ENCODE measurements around the gene TRIM10. TPM values are rescaled to one million over a fixed set of nuclear protein-coding genes. Genes with fewer than 3 reads are reported as not detected.

TRIM10 gene
- total and polyA plus RNA-seq, 2 experiments from 2014 or later, result 0.11 TPM; not detected in 1

GRCh38 chr6:30136570-30137286 is 24.3 kb downstream of the TRIM10 start:
- no peaks in the 10 kb centered on the region for H3K79me2 ChIP-seq (ENCODE audit: insufficient read depth)
- no peak overlapping the region for H3K4me3 ChIP-seq
- no peak overlapping the region for H3K9ac ChIP-seq
- no peak overlapping the region for H3K27ac ChIP-seq
- no peaks in the 10 kb centered on the region for H3F3A ChIP-seq (ENCODE audit: insufficient read depth)
- H2AFZ ChIP-seq, result no peak overlapping the region
- H4K20me1 ChIP-seq (ENCODE audit: insufficient read depth), result no peaks in the 10 kb centered on the region
- in situ Hi-C loops (cut with MboI), result no loop called here
- H3K4me2 ChIP-seq (ENCODE audit: unreplicated experiment), result no peak overlapping the region
- H3K9me2 ChIP-seq (ENCODE audit: insufficient read depth), result no peaks in the 10 kb centered on the region
- H3K36me3 ChIP-seq (ENCODE audit: low read depth), result no peaks in the 10 kb centered on the region
- no peaks in the 10 kb centered on the region for H3K4me1 ChIP-seq (ENCODE audit: insufficient read depth)
- DNase-seq, result no peak
- TF ChIP-seq EZH2 (IDR thresholded peaks at IDR 0.05; ENCODE audit: insufficient read depth, poor library complexity, severe bottlenecking) (no peak), EZH2phosphoT487 (IDR thresholded peaks at IDR 0.05; ENCODE audit: insufficient read depth, low read depth) (no peak)
- H3K27me3 ChIP-seq (replicated peaks; ENCODE audit: insufficient read depth), result peaks cover 48% of the 10 kb centered on the region
- 49 to 57% methylated on average over 11 of the region's 11 CpGs for WGBS, 2 experiments (ENCODE audit: low coverage in 1 of 2, low lambda C conversion rate in 2 of 2, missing lambda C conversion rate in 2 of 2)
- H3K9me3 ChIP-seq (ENCODE audit: low read depth), result no peaks in the 10 kb centered on the region

GRCh38 chr6:30135757-30136156 is 25.3 kb downstream of the TRIM10 start, which contains the start of gene TRIM40:
Gene TRIM40 (plus strand): TSS chr6:30136140. CDS start chr6:30137037, 897 bp downstream.
- H3K4me1 ChIP-seq (ENCODE audit: insufficient read depth), result no peaks in the 10 kb centered on the region
- no peaks in the 10 kb centered on the region for H3K9me2 ChIP-seq (ENCODE audit: insufficient read depth)
- TF ChIP-seq EZH2phosphoT487 (IDR thresholded peaks at IDR 0.05; ENCODE audit: insufficient read depth, low read depth) (no peak), EZH2 (IDR thresholded peaks at IDR 0.05; ENCODE audit: insufficient read depth, poor library complexity, severe bottlenecking) (no peak)
- H3K4me2 ChIP-seq (ENCODE audit: unreplicated experiment), result no peak within 1 kb of the TSS
- no peak within 1 kb of the TSS for H3K9ac ChIP-seq
- H3K79me2 ChIP-seq (ENCODE audit: insufficient read depth), result no peaks in the 10 kb centered on the region
- H3K4me3 ChIP-seq, result no peak within 1 kb of the TSS
- in situ Hi-C loops (cut with MboI), result no loop called here
- H3K27ac ChIP-seq, result no peak within 1 kb of the TSS
- H3F3A ChIP-seq (ENCODE audit: insufficient read depth), result no peaks in the 10 kb centered on the region
- no peak for DNase-seq
- 33 to 41% methylated on average over 4 of the region's 4 CpGs for WGBS, 2 experiments (ENCODE audit: low coverage in 1 of 2, low lambda C conversion rate in 2 of 2, missing lambda C conversion rate in 2 of 2)
- no peaks in the 10 kb centered on the region for H3K9me3 ChIP-seq (ENCODE audit: low read depth)
- no peak within 1 kb of the TSS for H2AFZ ChIP-seq
- H3K36me3 ChIP-seq (ENCODE audit: low read depth), result no peaks in the 10 kb centered on the region
- H3K27me3 ChIP-seq (replicated peaks; ENCODE audit: insufficient read depth), result peaks cover 48% of the 10 kb centered on the region
- no peaks in the 10 kb centered on the region for H4K20me1 ChIP-seq (ENCODE audit: insufficient read depth)

GRCh38 chr6:30135147-30135546 is 25.9 kb downstream of the TRIM10 start:
- Histone ChIP-seq H3K27me3 (replicated peaks; ENCODE audit: insufficient read depth) (peaks cover 54% of the 10 kb centered on the region), H3K4me3 (no peak overlapping the region), H2AFZ (no peak overlapping the region), H3K9ac (no peak overlapping the region), H3K79me2 (ENCODE audit: insufficient read depth) (no peaks in the 10 kb centered on the region), H3F3A (ENCODE audit: insufficient read depth) (no peaks in the 10 kb centered on the region), H4K20me1 (ENCODE audit: insufficient read depth) (no peaks in the 10 kb centered on the region), H3K27ac (no peak overlapping the region), H3K4me1 (ENCODE audit: insufficient read depth) (no peaks in the 10 kb centered on the region), H3K9me3 (ENCODE audit: low read depth) (no peaks in the 10 kb centered on the region), H3K36me3 (ENCODE audit: low read depth) (no peaks in the 10 kb centered on the region), H3K9me2 (ENCODE audit: insufficient read depth) (no peaks in the 10 kb centered on the region), H3K4me2 (ENCODE audit: unreplicated experiment) (no peak overlapping the region)
- TF ChIP-seq EZH2phosphoT487 (IDR thresholded peaks at IDR 0.05; ENCODE audit: insufficient read depth, low read depth), result no peak
- no peak for DNase-seq
- in situ Hi-C loops (cut with MboI), result no loop called here
- WGBS, 2 experiments (ENCODE audit: low coverage in 1 of 2, low lambda C conversion rate in 2 of 2, missing lambda C conversion rate in 2 of 2), result 82 to 88% methylated on average over 2 of the region's 2 CpGs

GRCh38 chr6:30131947-30132497 is 29.0 kb downstream of the TRIM10 start:
- Histone ChIP-seq H3K9me3 (ENCODE audit: low read depth) (no peaks in the 10 kb centered on the region), H3K27ac (no peak overlapping the region), H3K4me2 (ENCODE audit: unreplicated experiment) (no peak overlapping the region), H3K4me1 (ENCODE audit: insufficient read depth) (no peaks in the 10 kb centered on the region), H3K36me3 (ENCODE audit: low read depth) (no peaks in the 10 kb centered on the region), H2AFZ (no peak overlapping the region), H3K9me2 (ENCODE audit: insufficient read depth) (no peaks in the 10 kb centered on the region), H4K20me1 (ENCODE audit: insufficient read depth) (no peaks in the 10 kb centered on the region), H3K79me2 (ENCODE audit: insufficient read depth) (no peaks in the 10 kb centered on the region), H3K27me3 (replicated peaks; ENCODE audit: insufficient read depth) (peaks cover 77% of the 10 kb centered on the region), H3K4me3 (no peak overlapping the region), H3F3A (ENCODE audit: insufficient read depth) (no peaks in the 10 kb centered on the region), H3K9ac (no peak overlapping the region)
- DNase-seq, result no peak
- in situ Hi-C loops (cut with MboI), result no loop called here
- WGBS, 2 experiments (ENCODE audit: low coverage in 1 of 2, low lambda C conversion rate in 2 of 2, missing lambda C conversion rate in 2 of 2), result 78 to 79% methylated on average over 2 of the region's 2 CpGs
- TF ChIP-seq EZH2 (IDR thresholded peaks at IDR 0.05; ENCODE audit: insufficient read depth, poor library complexity, severe bottlenecking), result no peak
- TF ChIP-seq EZH2phosphoT487 (IDR thresholded peaks at IDR 0.05; ENCODE audit: insufficient read depth, low read depth), result no peak
